ENCODE measurements around the gene MIER1.
"Not testable (repeated sequence)": the region's sequence is repeated elsewhere in the genome, so short reads cannot be mapped to it uniquely, and the experiment has no call there.

DNA sequence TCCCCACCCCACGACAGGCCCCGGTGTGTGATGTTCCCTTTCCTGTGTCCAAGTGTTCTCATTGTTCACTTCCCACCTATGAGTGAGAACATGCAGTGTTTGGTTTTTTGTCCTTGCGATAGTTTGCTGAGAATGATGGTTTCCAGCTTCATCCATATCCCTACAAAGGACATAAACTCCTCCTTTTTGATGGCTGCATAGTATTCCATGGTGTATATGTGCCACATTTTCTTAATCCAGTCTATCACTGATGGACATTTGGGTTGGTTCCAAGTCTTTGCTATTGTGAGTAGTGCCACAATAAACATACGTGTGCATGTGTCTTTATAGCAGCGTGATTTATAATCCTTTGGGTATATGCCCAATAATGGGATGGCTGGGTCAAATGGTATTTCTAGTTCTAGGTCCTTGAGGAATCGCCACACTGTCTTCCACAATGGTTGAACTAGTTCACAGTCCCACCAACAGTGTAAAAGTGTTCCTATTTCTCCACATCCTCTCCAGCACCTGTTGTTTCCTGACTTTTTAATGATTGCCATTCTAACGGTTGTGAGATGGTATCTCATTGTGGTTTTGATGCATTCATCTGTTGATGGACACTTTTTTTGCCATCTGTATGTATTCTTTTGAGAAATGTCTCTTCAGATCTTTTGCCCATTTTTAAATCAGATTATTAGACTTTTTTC lies 41.5 kb downstream of the MIER1 start:
- TF ChIP-seq EZH2 (optimal IDR thresholded peaks at IDR 0.05; ENCODE audit: low read depth, low read length) = not testable (repeated sequence)
- TF ChIP-seq, protein P1, sequence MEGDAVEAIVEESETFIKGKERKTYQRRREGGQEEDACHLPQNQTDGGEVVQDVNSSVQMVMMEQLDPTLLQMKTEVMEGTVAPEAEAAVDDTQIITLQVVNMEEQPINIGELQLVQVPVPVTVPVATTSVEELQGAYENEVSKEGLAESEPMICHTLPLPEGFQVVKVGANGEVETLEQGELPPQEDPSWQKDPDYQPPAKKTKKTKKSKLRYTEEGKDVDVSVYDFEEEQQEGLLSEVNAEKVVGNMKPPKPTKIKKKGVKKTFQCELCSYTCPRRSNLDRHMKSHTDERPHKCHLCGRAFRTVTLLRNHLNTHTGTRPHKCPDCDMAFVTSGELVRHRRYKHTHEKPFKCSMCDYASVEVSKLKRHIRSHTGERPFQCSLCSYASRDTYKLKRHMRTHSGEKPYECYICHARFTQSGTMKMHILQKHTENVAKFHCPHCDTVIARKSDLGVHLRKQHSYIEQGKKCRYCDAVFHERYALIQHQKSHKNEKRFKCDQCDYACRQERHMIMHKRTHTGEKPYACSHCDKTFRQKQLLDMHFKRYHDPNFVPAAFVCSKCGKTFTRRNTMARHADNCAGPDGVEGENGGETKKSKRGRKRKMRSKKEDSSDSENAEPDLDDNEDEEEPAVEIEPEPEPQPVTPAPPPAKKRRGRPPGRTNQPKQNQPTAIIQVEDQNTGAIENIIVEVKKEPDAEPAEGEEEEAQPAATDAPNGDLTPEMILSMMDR (IDR thresholded peaks at IDR 0.05; ENCODE audit: low read length) = not testable (repeated sequence)

Data from MM.1S (cell line).